ENCODE measurements around the gene SHROOM3.

SHROOM3 gene

DNA sequence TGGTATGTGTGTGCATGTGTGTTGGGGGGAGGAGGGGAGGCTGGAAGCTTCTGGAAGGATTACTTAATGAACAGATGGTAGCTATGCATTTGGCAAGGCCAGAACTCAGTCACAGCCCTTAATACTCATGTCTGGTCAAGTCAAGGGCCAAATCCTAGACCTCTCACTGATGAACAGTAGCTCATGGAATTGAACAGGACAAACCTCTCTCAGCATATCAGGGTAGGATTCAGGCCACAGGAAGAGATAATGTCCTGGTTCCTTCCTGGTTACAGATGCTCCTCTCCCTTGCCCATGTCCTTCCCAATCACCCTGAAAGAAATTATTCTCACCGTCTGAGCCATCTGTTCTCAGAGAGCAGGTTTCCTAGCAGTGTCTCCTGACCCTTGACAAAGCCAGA is 297.2 kb downstream of the SHROOM3 start:
- DNase-seq = no peak

- no peak for DNase-seq
Measured at GRCh38 chr4:76733068-76733771, 298.2 kb downstream of the SHROOM3 start.

GRCh38 chr4:76736414-76736813 is 301.4 kb downstream of the SHROOM3 start:
- DNase-seq = no peak

GRCh38 chr4:76737180-76737579 is 302.2 kb downstream of the SHROOM3 start:
- no peak for DNase-seq

- no peak for DNase-seq
Measured at GRCh38 chr4:76737771-76738085, 302.7 kb downstream of the SHROOM3 start.

GRCh38 chr4:76738086-76738931 is 303.3 kb downstream of the SHROOM3 start:
- no peak for DNase-seq

DNA sequence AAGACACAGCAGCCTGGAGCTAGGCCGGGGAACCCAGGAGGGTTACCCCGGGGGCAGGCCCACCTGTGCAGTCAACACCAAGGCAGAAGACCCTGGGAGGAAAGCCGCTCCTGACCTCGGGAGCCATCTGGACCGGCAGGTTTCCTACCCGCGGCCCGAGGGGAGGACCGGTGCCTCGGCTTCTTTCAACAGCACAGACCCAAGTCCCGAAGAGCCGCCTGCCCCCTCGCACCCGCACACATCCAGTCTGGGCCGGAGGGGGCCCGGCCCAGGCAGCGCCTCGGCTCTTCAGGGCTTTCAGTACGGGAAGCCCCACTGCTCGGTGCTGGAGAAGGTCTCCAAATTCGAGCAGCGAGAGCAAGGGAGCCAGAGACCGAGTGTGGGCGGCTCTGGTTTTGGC is 305.2 kb downstream of the SHROOM3 start:
- DNase-seq = no peak

- DNase-seq = no peak
Measured at GRCh38 chr4:76740866-76741662, 306.0 kb downstream of the SHROOM3 start.

- no peak for DNase-seq
Measured at GRCh38 chr4:76741663-76742020, 306.6 kb downstream of the SHROOM3 start.

DNA sequence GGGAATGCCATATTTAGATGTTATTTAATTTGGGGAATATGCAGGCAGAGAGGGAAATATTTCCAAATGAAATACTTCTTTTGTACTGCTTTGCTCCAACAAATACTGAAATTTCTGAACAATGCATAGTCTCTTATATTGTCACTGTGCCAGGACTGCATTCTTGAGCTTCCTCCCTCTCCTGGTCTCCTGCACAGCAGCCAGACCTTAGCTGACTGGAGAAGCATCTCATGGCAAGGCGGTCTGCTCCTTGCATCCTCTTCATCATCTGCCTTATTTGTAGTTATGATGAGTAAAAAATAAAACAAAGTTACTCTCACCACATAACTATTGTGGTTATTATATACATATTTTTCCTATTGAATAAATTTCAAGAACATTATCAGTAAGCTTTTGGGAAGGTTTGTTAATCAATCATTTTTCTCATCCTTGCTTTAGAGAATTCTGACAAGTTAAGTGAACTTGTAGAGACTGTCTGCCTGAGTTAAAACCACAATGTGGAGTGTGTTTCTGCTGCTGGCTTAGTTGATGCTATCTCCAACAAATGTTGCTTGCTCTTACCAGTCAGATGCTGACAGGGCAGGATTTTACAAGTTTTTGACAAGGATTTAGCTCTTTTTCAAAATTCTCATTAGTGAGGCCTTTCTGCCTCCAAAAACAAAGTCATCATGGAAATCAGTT is 309.4 kb downstream of the SHROOM3 start:
- DNase-seq = no peak

- no peak for DNase-seq
Measured at GRCh38 chr4:76745240-76745639, 310.2 kb downstream of the SHROOM3 start.

DNA sequence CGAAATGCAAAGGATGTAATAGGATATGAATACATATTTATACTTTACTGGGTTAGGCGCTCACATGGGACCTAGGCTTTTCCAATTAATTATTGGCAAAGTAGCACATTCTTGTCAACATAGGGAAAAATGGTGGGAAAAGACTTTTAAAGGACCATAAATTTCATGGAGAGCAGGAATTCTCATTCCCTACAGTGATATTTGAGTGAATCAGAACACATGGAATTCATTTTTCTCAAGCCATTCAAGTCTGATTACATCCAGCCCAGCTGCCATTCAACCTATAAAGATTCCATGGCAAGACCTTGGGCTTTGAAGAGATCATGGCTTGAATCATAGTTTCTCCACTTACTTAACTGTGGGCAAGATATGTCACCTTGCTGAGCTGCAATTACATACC is 312.5 kb downstream of the SHROOM3 start:
- no peak for DNase-seq

DNA sequence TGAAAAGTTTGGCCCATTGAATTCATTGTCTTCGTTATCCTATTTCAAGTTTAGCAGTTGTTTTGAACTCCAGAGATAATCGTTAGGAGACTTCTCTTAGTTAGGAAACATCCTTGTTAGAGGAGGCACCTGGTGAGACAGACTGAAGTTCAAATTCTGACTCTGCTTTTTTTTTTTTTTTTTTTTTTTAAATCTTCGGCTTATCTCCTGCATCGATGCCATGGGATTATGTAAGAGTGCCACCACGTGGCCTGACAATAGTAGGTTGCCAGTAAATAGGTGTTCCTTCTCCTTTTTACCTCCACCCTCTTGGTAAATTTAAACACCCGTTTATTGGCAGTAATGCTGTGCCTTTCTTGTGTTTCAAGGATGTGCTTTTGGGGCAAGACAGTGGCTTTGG is 313.6 kb downstream of the SHROOM3 start:
- no peak for DNase-seq

- DNase-seq = no peak
Measured at GRCh38 chr4:76749355-76749754, 314.3 kb downstream of the SHROOM3 start.

DNA sequence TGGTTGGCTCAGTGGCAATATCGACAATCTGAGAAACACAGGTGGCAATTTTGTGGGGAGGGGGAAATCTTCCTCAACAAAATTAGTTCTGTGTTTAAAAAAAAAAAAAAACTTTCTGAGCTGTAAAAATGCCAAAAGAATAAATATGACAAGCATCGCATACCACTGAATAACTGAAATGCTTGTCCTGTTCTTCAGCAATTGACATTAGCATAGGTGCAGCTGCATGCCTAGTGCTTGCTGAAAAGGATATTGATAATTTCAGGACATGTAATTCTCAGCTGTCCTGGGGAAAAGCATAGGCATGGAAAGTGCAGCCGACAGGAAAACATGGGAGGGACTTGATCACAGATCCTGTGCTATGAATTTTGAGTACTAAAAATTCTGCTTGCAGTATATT is 315.7 kb downstream of the SHROOM3 start:
- no peak for DNase-seq

DNA sequence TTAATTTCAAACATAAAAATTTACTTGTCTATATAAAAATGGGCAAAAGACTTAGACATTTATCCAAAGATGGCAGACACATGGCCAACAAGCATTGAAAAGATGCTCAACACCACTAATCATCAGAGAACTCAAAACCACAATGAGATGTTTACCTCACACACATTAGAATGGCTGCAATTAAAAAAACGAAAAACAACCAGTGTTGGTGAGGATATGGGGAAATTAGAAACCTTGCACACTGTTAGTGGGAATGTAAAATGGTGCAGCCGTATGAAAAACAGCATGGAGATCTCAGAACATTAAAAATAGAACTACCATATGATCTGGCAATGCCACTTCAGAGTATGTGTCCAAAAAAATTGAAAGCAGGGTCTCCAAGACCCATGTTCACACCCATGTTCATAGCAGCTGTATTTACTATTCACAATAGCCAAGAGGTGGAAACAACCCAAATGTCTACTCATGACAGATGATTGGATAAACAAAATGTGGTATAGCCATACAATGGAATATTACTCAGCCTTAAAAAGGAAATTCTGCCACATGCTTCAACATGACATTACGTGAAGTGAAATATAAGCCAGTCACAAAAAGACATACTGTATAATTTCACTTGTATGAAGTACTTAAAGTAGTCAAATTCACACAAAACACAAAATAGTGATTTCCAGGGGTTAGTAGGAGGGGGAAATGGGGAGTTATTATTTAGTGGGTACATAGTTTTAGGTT is 316.7 kb downstream of the SHROOM3 start:
- DNase-seq = no peak

DNA sequence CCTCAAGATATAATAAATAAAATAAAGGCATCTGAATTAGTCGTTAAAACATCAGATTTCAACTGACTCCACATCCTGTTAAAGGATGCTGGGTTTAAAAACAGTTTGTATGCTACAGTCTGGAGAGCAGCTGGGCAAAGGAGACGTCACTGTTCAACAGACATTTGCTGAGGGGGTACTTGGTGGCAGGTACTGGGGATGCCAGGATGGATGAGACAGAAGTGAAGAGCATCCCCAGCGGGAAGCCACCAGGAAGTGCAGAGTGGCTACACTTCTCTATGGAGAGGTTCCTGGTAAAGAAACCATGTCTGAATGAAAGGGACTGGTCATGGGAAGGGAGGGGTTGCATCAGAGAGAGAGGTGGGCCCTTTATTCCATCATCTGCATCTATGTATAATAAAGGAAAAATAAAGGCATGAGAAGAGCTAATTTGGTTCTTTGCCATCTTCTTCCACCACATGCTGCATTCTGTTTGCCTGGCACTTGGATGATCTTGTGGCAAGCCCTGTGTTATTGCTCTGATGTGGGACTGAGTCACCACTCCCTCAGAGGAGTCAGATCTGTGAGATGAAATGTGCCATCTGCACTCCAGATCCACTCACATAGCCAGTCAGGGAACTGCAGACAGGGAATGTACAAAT is 318.0 kb downstream of the SHROOM3 start:
- DNase-seq = no peak

DNA sequence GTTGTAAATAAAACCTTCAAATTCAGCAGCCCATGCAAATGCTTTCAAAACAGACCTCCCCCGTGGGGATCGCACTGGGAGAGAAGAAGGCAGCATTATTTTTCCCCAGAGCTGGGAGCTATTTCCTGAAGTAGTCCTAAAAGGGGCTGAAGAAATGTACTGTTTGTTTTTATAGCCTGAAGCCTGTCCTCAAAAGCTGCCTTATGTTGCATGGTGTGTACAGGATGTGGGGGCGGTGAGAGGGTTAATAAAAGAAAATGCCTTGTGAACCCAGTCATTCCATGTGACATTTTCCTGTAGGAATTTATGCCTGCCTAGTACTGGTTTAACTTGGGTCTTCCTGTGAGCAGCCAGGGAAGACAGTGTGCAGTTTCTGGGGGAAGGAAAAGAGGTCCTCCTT is 318.8 kb downstream of the SHROOM3 start:
- no peak for DNase-seq

GRCh38 chr4:76754439-76754838 is 319.4 kb downstream of the SHROOM3 start:
- no peak for DNase-seq

DNA sequence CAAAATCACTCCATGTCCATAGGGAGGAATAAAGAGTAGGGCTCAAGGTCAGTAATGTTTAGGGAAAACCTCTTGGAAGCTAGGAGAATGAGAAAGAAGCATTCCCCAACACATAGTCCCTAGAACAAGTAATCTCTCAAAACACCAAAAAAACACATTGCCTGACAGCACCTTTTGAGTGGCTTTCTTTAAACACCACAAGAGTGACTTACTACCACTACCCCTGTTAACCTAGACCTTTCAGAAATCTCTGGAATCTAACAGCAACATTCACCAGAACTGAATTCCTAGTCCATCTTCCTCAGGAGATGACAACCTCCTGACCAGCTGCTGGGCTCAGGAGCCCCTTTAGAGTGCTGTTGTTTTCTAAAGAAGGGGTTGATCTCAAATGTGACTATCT is 320.7 kb downstream of the SHROOM3 start:
- no peak for DNase-seq

DNA sequence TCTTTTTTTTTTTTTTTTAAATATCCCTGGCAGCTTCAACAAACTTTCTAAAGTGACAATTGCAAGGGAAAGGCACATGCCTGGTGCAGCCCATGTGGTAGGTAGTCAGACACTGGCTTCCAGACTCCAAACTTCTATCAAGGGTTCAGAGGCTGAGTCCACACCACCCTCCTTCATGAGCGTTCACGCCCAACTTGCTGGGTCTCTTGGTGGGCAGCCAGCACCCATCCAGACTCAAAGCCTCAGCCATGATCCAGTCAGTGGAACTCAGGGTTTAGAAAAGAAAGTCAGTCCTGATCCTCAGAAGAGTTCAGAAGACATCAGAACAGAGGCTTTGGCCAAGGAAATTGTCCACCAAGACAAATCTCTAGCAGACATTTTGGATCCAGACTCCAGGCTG is 321.4 kb downstream of the SHROOM3 start:
- no peak for DNase-seq

- no peak for DNase-seq
Measured at GRCh38 chr4:76757418-76757939, 322.4 kb downstream of the SHROOM3 start.

Measured in activated T-cell treated with anti-CD3 and anti-CD28 coated beads, Interleukin-2, amount 50 U/mL, for 1 hour (primary cell).